GM18861 (cell line): ENCODE data around the gene LENG9.
"Not testable (repeated sequence)": the region's sequence is repeated elsewhere in the genome, so short reads cannot be mapped to it uniquely, and the experiment has no call there.

ENCODE experiments used
- ATAC-seq: cut with Tn5 transposase; IDR thresholded peaks from one replicate; pipeline ENCODE4 v1.9.1; 2021; ENCODE audit not compliant: unreplicated experiment

LENG9 gene

DNA sequence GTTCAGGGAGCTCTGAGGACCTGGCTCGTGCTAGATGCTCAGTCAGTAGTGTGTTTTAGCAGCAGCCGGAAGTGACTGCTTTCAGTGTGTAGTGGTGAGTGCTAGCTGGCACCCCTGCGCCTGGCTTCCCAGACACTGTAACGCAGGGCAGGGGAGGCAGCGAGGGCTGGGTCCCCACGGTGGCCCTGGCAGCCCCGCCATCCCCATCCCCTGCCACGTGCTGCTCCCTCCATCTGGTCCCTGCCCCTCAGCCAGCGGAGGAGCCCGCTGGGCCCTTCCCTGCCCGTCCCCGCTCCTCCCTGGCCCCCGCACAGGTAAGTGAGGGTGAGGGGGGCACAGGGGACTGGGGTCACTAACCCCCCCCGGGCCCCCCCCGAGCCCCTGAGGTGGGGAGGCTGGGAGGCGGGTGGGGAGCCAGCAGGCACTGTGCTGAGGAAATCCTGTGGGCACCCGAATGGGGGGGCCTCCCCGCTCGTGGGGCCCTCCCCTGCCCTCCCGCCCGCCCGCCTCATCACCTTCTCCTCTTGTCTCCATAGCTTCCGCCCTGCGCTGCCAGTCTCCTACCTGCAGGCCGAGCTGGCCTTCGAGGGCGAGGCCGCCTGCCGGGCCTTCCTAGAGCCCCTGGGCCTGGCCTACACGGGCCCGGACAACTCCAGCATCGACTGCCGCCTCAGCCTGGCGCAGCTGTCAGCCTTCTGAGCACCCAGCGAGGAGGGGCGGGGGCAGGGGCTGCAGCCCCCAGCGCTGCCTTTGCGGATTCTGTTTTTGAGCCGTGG, 3.2 kb downstream of the LENG9 start:
- no peak for ATAC-seq

DNA sequence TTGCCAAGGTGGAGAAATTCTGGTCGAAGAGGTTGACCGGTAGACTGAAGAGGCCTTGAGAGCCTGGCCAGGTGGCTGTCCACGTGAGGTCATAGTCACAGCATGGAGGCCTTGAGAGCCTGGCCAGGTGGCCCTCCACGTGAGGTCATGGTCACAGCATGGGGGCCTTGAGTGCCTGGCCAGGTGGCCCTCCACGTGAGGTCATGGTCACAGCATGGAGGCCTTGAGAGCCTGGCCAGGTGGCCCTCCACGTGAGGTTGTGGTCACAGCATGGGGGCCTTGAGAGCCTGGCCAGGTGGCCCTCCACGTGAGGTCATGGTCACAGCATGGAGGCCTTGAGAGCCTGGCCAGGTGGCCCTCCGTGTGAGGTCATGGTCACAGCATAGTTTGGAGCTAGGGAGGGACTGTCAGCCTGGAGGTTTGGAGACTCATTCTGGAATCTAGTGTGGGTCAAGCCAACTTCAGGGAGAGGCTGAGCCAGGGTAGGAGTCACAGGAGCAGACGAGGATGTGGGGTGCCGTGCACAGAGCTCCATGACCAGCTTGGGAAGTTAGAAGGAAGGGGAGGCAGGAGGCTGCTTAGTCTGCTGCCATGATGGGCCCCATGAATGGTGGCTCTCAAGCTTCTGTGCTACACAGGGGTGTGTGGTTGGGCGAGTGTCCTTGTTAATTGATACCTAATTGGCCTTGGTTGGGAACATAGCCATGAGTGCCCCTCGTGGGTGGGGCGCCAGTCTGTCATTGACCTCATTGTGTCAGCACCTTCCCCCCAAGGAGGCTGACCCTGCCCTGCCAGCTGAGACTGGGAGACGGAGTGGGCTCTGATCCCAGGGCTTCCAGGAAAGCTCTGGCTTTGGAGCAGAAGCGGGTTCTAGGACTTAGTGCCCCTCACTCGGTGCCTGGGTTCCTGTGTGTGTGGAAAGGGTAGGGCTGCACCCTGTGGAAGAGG, 4.0 kb downstream of the LENG9 start:
- ATAC-seq, result no peak

DNA sequence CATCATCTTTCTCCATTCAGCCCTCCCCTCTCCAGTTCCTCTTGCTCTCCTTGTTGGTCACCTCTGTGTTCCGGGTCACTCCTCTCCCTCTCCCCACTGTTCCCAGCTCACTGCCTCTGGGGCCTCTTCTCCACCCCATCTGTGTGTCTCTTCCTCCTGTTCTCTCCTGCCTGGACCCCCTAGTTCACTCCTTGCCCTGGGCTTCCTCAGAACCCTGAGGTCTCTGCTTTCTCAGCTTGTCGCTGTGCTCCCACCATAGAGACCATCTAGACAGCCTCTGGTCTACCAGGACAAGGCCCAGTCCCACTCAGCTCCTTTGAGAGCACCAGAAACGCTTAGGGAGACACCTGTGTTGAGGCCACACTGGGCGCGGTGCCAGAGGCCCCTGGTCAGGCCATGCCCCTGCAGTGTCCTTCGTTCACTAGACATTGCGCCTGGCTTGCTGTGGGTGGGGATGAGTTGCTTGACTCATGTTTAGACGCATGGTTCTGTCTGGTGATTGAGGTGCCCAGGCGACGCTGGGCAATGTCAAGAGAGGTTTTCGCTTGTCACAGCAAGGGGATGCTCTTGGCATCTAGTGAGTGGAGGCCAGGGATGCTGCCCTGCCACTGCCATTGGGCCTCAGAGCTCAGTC, 4.8 kb downstream of the LENG9 start:
- ATAC-seq, result no peak

DNA sequence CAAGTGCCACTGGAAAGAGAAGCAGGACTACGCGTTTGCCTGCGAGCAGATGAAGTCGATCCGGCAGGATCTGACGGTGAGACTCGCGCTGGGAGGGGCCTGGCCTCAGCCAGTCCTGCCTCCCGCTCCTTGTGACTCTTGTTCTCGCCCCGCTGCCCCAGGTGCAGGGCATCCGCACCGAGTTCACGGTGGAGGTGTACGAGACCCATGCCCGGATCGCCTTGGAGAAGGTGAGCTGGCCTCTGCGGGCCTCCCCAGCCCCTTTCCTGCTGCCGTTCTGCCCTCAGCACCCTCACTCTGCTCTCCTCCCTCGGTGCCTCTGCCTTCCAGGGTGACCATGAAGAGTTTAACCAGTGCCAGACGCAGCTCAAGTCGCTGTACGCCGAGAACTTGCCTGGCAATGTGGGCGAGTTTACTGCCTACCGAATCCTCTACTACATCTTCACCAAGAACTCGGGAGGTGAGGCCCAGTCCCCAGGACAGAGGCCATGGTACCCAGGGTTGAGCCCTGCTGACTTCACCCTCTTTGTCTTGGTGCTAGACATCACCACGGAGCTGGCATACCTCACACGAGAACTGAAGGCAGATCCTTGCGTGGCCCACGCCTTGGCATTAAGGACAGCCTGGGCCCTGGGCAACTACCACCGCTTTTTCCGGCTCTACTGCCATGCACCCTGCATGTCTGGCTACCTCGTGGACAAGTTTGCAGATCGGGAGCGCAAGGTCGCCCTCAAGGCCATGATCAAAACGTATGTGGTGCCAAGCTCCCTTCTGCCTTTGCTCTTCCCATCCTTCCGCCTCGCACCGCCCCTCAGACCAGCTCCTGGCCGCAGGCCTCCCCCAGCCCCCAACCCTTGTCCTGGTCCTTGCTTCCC, 5.6 kb downstream of the LENG9 start:
- no peak for ATAC-seq

DNA sequence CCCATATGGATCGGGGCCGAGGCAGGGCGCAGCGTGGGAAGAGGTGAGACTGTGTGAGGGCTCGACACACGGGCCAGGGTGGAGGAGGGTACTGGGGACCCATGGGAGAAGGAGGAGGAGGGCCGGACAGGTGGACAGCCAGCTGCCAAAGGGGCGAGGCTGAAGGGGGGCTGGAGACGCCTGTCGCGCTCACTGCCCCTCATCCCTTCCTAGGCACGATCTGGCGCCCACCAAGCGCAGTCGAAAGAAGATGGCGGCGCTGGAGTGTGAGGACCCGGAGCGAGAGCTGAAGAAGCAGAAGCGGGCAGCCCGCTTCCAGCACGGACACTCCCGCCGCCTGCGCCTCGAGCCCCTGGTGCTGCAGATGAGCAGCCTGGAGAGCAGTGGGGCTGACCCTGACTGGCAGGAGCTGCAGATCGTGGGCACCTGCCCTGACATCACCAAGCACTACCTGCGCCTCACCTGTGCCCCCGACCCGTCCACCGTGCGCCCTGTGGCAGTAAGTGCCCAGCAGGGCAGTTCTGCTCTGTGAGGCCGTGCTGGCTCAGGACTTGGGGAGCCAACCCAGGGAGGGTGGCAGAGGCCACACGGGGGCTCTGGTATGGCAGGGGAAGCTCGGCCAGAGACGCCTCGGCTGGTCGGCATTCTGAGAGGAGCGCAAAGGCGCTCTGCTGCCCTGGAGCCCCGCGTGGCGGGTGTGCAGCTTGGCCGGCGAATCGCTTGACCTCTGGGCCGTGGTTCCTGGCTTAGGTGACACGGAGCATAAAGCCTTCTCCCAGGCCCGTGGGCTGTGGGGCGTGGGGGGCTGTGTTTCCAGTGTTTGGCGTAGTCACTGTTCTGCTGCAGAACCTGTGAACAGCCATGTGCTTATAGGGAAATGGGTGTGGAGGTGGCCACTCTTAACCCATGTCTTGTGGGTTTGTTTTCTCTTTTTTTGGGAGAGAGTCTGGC, 6.9 kb downstream of the LENG9 start:
- no peak for ATAC-seq

DNA sequence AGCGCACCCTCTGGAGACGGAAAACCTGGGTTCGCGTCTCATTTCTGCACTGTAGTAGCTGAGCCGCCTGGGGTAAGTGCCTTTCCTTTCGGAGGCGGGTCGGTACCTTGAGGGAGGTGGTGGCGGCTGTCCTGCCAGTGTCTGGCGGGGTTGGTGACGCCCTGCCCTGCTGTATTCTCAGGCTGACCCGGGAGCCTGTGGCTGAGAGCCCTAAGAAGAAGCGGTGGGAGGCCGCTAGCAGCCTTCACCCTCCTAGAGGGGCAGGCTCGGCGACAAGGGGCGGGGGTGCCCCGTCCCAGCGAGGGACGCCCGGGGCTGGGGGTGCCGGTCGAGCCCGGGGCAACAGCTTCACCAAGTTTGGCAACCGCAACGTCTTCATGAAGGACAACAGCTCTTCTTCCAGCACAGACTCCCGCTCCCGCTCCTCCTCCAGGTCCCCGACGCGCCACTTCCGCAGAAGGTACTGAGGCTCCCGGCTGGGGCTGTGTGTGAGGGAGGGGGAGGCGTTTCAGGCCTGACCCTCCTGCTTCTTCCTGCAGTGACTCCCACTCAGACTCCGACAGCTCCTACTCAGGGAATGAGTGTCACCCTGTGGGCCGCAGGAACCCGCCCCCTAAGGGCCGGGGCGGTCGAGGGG, 7.7 kb downstream of the LENG9 start:
- ATAC-seq, result no peak

DNA sequence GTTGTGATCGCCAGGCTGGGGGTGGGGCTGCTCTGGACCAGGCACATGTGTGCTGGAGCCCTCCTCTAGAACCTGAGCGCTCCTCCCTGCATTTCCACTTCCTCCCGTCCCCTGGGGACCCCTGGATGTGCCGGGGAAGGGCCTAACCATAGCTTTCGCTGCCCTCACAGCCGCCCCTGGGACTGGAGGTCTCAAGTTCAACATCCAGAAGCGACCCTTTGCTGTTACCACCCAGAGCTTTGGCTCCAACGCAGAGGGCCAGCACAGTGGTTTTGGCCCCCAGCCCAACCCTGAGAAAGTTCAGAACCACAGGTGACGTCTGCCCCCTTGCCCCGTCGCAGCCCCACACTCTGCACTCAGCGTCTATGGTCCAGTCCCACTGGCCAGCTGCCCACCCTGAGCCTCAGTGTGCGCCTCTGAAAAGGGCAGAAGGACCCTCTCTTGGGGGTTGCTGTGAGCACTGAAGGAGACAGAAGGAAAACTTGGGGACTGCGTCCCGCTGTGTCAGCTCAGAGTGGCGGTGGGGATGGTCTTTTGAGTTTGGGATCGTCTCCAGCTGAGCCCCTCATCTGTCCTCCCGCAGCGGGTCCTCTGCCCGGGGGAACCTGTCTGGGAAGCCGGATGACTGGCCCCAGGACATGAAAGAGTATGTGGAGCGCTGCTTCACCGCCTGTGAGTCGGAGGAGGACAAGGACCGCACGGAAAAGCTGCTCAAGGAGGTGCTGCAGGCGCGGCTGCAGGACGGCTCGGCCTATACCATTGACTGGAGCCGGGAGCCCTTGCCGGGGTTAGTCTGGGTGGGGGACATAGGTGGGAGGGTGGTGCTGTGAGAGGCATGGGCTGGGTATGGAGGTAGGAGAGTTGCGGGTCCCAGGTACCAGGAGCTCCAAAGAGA, 8.6 kb downstream of the LENG9 start:
- ATAC-seq, result no peak

DNA sequence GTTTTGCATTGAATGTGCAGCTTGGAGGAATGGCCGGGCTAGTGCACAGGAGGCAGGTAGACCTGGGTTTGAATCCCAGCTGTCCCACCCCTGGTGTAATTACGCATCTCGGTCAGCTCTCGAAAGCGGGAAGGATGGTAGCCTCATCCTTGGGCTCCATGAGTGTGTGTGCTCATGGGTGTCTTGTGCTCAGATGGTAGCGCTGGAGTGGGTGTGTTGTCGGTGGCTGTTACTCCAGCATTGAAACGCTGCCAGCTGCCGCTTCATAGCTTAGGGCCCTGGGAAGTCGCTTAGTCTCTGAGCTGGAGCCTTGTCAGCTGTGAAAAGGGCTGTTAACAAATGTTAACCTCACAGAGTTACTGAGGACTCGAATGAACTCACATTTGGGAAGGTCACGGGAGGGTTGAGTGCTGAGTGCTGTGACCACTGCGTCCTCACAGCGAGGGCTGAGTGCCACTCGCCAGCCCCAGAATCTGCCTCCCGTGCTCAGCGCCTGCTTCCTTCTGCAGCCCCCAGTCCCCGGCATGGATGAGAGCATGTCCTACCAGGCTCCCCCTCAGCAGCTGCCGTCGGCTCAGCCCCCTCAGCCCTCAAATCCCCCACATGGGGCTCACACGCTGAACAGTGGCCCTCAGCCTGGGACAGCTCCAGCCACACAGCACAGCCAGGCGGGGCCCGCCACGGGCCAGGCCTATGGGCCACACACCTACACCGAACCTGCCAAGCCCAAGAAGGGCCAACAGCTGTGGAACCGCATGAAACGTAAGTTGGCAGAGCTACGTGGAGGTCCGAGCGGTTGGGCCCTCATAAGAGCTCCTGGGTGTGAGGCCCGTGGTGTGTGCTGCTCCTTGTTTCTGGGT, 9.4 kb downstream of the LENG9 start:
- no peak for ATAC-seq

DNA sequence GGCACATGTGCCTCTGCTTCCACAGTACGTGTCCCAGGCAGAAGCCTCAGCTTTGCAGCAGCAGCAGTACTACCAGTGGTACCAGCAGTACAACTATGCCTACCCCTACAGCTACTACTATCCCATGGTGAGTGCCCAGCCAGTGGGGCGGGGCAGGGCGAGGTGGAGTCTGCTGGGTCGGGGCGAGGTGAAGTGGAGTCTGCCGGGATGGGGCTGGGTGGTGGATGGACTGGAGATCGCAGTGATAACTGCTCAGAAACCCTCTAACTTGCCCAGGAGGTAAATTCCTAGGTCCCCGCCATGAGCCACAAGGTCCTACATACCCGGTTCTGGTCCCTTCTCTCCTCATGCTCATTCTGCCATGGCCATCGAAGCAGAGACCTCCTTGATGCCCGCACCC, 11.0 kb downstream of the LENG9 start:
- no peak for ATAC-seq

DNA sequence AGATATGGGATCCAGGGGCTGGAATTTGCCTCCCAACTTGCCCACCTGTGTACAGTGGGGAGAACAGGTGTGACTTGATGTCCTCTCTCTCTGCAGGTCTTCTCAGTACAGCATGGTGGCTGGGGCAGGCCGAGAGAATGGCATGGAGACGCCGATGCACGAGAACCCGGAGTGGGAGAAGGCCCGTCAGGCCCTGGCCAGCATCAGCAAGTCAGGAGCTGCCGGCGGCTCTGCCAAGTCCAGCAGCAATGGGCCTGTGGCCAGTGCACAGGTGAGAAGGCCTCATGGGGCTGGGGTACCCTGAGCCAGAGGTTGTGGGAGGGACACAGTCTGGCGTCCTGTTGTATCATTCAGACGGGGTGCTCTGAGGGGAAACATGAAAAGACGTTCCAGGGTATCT, 11.6 kb downstream of the LENG9 start:
- ATAC-seq, result no peak

DNA sequence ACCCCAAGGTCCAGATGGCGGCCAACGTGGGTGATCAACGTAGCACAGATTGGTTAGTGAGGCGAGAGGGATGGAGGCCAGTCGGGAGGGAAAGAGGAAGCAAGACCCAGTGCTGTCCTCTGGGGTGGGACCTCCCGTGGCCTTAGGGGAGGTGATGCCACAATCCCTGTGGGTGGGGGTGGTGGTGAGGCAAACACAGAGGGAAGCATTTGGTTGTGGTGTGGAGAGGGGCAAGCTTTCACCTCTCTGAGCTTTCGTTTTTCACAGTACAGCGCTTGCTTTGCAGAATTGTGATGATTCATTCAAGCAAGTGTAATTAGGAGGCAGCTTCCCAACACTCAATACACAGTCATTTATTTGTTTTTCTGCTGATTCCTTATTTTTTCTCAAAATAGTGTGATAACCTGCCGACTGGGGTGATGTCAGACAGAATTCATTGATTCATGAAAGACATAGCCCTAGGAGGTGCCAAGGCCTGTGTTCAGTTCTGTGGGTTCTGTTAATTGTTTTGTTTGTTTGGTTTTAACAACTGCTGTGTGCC, 12.2 kb downstream of the LENG9 start:
- no peak for ATAC-seq

DNA sequence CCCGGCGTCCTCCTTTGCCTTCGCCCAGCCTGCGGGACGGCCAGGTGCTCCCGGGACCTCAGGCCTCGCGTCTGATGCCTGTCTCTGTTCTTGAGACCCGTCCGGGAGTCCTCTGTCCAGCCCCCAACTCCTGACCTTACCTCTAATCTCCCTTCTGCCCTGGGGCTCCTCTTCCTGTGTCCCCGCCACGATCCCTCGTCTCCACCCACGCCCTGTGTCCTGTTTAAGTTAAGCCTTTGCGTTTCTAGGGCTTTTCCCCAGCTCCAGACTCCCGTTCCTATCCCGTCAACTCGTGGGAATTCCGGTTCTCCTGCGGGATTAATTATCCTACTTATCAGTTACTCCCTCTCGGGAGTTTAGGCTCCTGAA, 13.9 kb downstream of the LENG9 start:
- ATAC-seq, result no peak

DNA sequence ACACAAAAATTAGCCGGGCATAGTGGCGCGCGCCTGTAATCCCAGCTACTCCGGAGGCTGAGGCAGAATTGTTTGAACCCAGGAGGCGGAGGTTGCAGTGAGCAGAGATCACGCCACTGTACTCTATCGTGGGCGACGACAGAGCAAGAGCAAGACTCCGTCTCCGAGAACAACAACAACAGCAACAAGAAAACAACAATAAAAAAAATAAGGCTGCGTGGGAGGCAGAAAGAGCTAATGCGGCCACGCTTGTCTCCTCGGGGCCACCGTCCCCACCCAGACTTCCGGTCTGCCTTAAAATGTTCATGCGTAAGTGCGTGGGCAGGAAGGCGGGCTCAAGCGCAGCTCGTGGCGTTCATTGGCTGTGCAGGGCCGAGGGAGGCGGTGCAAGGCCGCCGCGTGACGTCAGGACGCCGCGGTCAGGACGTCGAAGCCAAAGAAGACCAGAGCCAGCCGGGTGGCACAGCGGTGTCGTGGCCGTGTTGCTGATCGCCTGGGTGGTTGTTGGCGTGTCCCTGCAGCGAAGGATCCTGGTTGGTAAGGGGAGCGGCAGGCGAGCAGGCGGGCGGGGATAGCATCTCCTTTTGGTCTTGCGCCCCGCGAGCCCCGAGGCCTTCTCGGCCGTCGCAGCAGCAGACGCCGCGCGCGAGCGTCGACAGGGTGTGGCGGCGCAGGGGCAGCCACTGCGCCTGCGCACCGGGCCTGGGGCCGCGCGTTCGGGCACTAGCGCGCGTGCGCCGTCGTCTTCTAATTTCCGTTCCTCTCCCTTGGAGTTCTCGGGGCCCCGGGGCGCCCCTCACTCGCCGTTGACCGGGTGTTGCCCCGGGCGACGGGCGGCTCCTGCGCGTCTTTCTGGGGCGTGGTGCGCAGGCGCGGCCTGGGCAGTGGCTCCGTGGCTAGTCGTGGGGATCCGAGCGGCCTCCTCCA, 14.5 kb downstream of the LENG9 start, which contains the start of gene LENG8:
LENG8 (plus strand) TSS at position 426 of the 927 bp plus-strand sequence. CDS start 2,146 bp downstream, outside the sequence.
- ATAC-seq, result peak; percentile 78

DNA sequence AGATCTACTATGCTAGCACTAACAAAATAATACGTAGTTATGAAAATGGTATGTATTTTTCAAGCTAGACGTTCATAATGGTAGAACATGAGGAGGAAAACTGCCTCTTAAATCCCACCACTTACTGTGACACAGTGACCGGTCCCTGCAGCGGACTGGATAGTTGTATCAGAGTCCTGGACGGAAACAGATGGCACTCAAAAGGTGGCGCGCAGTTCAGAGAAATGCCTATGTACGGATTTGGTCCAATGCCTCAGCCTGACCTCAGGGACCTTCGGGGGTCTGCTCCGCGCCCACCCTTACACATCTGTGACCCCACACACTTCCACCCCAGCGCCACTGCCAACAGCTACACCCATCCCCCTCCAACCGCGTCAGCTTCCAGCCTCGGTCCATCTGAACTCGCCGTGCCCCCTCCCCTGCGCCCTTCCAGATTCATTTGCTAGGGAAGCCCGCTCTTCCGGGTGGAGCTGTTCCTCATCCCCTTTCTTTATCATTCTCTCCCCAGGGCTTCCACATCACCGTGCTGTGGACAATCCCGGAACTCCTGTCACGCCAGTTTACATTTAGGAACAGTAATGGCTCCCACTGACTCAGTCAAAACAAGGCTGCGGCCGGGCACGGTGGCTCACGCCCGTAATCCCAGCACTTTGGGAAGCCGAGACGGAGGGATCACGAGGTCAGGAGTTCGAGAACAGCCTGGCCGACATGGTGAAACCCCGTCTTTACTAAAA, 15.4 kb downstream of the LENG9 start:
- no peak for ATAC-seq

DNA sequence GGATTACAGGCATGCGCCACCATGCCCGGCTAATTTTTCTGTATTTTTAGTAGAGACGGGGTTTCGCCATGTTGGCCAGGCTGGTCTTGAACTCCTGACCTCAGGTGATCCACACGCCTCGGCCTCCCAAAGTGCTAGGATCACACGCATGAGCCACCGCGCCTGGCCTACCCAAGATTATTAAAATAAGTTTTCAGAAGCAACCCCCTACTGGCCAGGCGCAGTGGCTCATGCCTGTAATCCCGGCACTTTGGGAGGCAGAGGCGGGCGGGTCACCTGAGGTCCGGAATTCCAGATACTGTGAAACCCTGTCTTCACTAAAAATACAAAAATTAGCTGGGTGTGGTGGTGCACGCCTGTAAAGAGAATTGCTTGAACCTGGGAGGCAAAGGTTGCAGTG, 17.2 kb downstream of the LENG9 start:
- ATAC-seq, result not testable (repeated sequence)
